Subcutaneous adipose tissue (tissue), 4 donors: ENCODE measurements around the gene COX7A1. TPM values are rescaled to one million over a fixed set of nuclear protein-coding genes. Genes with fewer than 3 reads are reported as not detected.

ENCODE experiments used
- CTCF ChIP-seq: fragments of 450-650 bp; IDR thresholded peaks from one replicate; pipeline ENCODE4 v1.5.1; 2016; ENCODE audit warnings: low read depth, mild to moderate bottlenecking, control low read depth, antibody characterized with exemption, moderate library complexity
- total RNA-seq, 4 donors: library from RNA; depleted of rRNA; stranded (reverse); fragments of >200 nt; gene quantifications; one replicate each; pipeline ENCODE4 v1.1.0, GENCODE V29; 2016

Gene COX7A1
- total RNA-seq, 4 donors from 2014 or later: 18.2 to 111 (median 72.9) TPM

GRCh38 chr19:36149673-36150406 lies 2.4 kb downstream of the COX7A1 start:
- TF ChIP-seq CTCF: no peak

GRCh38 chr19:36144624-36145023 lies 7.6 kb downstream of the COX7A1 start:
- TF ChIP-seq CTCF: no peak

- TF ChIP-seq CTCF: no peak
Measured at GRCh38 chr19:36142496-36142895, 9.8 kb downstream of the COX7A1 start.

- TF ChIP-seq CTCF: no peak
Measured at GRCh38 chr19:36142046-36142445, 10.2 kb downstream of the COX7A1 start.

GRCh38 chr19:36141039-36141927 lies 11.0 kb downstream of the COX7A1 start:
- no peak for TF ChIP-seq CTCF

GRCh38 chr19:36140304-36141038 lies 11.8 kb downstream of the COX7A1 start:
- TF ChIP-seq CTCF: no peak
